Measurements from ENCODE around the gene WDR3.
"Not testable (repeated sequence)": the region's sequence is repeated elsewhere in the genome, so short reads cannot be mapped to it uniquely, and the experiment has no call there.

WDR3 gene

DNA sequence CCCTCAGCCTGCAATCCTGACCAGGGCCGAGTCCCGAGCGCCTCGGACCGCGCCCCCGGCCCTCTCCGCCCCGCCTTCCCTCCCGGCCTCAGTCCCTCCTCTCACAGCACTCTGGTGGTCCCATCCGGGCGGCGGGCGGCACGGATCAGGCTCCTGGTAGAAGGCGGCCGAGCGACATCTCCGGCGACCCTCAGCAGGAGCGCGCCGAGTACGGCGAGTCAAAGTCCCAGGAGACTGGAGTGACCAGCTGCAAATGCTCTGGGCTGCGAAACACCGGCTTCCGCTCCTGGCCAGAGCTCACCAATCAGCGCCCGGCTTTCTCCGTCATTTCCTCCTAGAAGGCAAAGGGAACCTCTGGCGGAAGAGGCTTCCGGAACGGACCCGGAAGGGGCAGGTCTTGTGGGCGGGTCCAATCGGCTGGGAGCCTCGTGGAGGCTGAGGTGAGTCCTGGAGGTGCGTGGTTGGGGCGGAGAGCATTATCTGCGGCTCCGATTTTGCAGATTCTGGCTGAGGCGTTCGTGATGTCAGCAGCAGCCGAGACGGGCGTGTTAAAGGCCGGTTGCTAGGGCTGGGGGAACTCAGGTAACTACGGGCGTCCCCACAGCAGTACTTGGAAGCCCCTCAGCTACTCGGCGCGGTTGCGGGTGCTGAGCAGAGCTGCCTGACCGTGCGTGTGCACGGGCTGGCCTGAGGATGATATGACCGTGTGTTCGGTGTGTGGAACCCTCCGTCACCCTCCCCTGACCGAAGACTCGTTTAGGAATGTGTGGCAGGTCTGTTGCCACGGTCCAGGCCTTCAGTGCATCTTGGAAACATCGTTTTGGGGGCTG is at the start of gene WDR3, which contains the start of gene GDAP2:
TSS of gene WDR3 (plus strand) at position 397 of the 830 bp plus-strand sequence. CDS start 3,581 bp downstream, outside the sequence.
TSS of gene GDAP2 (minus strand) at position 279 of the 830 bp plus-strand sequence. CDS start 9,264 bp downstream, outside the sequence.
- peak; percentile 85 to 96 for DNase-seq (ENCODE audit: extremely low read depth in 1 of 2, low read depth in 1 of 2)

- DNase-seq (ENCODE audit: extremely low read depth in 1 of 2, low read depth in 1 of 2): no peak
Measured at GRCh38 chr1:117883616-117884015, 45.9 kb upstream of the WDR3 start.

- DNase-seq (ENCODE audit: extremely low read depth in 1 of 2, low read depth in 1 of 2): no peak
Measured at GRCh38 chr1:117886101-117886795, 43.3 kb upstream of the WDR3 start.

- no peak for DNase-seq (ENCODE audit: extremely low read depth in 1 of 2, low read depth in 1 of 2)
Measured at GRCh38 chr1:117890452-117890851, 39.1 kb upstream of the WDR3 start.

DNA sequence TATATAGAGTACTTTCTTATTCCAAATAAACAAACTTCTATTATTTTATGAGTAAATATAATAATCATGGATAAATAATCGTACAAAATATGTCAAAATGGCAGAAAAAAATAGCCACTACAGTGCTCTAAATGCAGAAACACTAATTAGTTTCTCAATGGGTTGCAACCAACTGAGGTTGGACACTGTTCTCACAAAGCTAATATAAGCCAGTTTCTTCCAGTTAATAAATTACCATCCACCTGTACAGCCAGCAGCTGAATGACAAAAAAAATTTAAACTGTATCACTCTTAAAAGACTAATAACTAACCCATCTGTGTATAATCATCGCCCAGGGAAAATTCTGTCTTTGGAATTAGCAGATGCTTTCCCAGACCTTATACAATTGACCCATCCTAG is 37.0 kb upstream of the WDR3 start:
- no peak for DNase-seq (ENCODE audit: extremely low read depth in 1 of 2, low read depth in 1 of 2)

- DNase-seq (ENCODE audit: extremely low read depth in 1 of 2, low read depth in 1 of 2): no peak
Measured at GRCh38 chr1:117894078-117894477, 35.5 kb upstream of the WDR3 start.

- peak in 1 of 2 donors; percentile 44 for DNase-seq (ENCODE audit: extremely low read depth in 1 of 2, low read depth in 1 of 2)
Measured at GRCh38 chr1:117895482-117896114, 33.9 kb upstream of the WDR3 start.

DNA sequence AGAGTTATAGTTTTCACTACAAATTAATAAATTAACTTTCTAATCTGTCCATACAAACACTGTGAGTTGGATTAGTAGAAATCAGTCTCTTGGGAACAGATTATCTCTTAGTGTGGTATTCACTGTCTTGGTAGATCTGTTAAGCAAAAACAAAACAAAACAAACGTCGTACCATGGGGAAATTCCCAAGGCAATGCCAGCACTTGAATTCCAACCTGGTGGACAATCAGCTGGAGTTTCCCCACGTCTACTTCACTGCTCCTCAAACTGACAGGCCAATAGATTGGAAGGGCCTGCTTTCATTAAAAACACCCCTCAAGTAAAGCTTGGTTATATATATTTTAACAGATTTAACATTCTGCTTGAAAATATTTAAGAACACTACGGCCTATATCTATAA is 32.0 kb upstream of the WDR3 start:
- DNase-seq (ENCODE audit: extremely low read depth in 1 of 2, low read depth in 1 of 2): no peak

GRCh38 chr1:117899801-117900200 is 29.7 kb upstream of the WDR3 start:
- DNase-seq (ENCODE audit: extremely low read depth in 1 of 2, low read depth in 1 of 2): no peak

- DNase-seq (ENCODE audit: extremely low read depth in 1 of 2, low read depth in 1 of 2): no peak
Measured at GRCh38 chr1:117902944-117903343, 26.6 kb upstream of the WDR3 start.

DNA sequence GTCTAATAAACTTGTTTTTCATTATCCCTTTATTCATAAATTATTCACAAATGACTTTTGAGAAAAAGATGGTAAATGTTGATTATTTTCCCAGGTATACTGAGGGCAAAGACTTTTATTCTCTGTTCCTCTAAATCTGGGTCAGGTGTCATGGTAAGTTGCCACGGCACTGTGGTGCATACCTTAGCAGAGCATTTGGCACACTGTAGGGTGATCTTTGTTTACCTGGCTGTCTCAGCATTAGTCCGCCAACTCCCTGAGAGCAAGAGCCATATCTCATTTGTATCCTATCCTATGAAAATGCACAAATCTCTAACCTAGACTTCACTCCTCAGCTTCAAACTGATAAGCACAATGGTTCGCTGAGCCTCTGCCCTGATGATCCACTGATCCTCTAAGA is 25.1 kb upstream of the WDR3 start:
- DNase-seq (ENCODE audit: extremely low read depth in 1 of 2, low read depth in 1 of 2): no peak

DNA sequence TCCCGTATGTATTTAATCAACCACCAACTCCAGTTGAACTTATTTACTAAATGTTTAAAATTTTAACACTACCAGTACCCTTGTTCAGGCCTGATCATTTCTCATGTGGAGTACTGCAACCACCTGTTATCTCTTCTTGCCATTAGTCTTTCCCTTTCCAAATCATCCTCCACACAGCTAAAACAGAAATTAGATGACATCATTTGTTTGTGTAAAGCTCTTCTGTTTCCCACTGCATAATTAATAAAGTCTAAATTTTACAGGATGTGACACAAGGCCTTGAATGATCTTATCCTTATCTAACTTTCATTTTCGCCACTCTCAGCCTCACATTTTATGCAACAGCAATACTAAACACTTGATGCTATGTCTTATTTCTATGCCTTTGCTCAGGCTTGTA is 24.5 kb upstream of the WDR3 start:
- no peak for DNase-seq (ENCODE audit: extremely low read depth in 1 of 2, low read depth in 1 of 2)

GRCh38 chr1:117911051-117911450 is 18.5 kb upstream of the WDR3 start:
- no peak for DNase-seq (ENCODE audit: extremely low read depth in 1 of 2, low read depth in 1 of 2)

- DNase-seq (ENCODE audit: extremely low read depth in 1 of 2, low read depth in 1 of 2): no peak
Measured at GRCh38 chr1:117919376-117919775, 10.2 kb upstream of the WDR3 start.

- no peak for DNase-seq (ENCODE audit: extremely low read depth in 1 of 2, low read depth in 1 of 2)
Measured at GRCh38 chr1:117921991-117922390, 7.5 kb upstream of the WDR3 start.

- DNase-seq (ENCODE audit: extremely low read depth in 1 of 2, low read depth in 1 of 2): not testable (repeated sequence)
Measured at GRCh38 chr1:117922717-117923116, 6.8 kb upstream of the WDR3 start.

GRCh38 chr1:117925981-117926380 is 3.6 kb upstream of the WDR3 start:
- no peak for DNase-seq (ENCODE audit: extremely low read depth in 1 of 2, low read depth in 1 of 2)

DNA sequence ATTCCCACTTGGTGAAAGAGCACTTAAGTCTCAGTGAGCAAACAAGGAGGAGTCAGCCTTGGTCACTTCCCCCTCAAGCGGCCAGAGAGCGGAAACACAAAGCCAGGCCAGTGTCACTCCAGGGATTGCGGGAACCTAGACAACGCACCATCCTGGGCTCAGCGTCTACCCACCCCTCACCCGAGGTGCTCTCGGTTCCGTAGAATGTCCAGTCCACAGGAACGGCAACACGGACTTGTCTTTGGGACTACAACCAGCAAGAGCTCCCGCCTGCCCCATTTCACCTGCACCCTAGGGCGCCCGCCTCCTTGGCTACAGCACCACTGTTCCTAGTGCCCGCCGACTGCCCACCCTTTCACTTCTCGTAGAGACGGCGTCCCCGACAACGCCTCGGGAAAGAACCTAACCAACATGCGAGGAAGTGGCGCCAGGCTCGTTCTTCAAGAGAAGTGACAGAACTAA is 627 bp upstream of the WDR3 start:
- peak; percentile 3 to 7 for DNase-seq (ENCODE audit: extremely low read depth in 1 of 2, low read depth in 1 of 2)

DNA sequence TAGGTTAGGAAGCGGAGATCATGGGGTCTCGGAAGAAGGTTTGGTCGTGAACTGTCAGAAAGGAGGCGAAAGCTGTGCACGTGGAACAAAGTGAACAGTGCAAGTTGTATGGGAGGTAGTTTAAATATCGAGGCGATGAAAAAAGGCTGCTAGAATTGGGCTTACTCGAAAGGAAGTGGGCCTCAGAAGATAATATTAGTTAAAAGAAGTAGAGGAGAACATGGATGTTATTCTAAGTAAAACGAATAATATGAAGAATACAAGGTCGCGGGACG is 571 bp downstream of the WDR3 start:
- no peak for DNase-seq (ENCODE audit: extremely low read depth in 1 of 2, low read depth in 1 of 2)

DNA sequence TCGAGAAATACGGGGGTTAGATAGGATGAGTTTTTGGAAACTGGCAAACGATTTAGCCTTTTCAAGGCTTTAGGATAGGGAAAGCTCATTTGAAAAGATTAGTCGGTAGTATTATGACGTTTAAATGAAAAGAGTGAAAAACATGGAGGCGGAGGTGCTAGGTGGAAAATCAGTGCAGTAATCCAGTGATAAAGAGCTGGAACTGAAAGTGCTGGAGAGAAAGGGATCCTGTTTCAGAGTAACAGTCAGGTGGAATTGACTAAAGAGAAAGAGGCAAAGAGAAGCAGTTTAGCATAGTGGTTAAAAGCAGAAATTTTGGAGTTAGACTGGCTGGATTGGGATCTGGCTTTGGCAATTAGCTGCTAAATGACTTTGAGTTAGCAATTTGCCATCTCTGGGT is 945 bp downstream of the WDR3 start:
- DNase-seq (ENCODE audit: extremely low read depth in 1 of 2, low read depth in 1 of 2): no peak

DNA sequence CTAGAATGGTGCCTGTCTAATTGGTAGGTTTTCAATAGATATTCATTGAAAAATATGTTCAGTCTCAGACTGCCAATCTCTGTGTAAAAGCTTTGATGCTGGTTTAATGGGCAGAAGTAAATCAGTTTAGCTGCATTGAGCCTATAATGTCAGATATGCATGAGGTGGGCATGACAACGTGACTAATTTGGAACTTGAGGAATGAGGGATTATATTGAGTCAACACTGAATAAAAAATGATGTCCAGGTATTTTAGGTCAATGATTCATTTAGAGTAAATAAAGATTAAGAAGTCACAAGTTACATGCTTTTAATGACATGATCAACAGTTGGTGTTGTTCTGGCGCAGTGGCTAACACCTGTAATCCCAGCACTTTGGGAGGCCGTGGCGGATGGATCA is 3.0 kb downstream of the WDR3 start:
- no peak for DNase-seq (ENCODE audit: extremely low read depth in 1 of 2, low read depth in 1 of 2)

GRCh38 chr1:117933769-117934168 is 4.2 kb downstream of the WDR3 start:
- no peak for DNase-seq (ENCODE audit: extremely low read depth in 1 of 2, low read depth in 1 of 2)

Data from stimulated activated CD8-positive, alpha-beta memory T cell treated with anti-CD3 and anti-CD28 coated beads, Interleukin-7, amount 100 ng/mL, for 48 hours (primary cell).